Measurements from ENCODE around the gene ADAMTS1.

ADAMTS1 gene

DNA sequence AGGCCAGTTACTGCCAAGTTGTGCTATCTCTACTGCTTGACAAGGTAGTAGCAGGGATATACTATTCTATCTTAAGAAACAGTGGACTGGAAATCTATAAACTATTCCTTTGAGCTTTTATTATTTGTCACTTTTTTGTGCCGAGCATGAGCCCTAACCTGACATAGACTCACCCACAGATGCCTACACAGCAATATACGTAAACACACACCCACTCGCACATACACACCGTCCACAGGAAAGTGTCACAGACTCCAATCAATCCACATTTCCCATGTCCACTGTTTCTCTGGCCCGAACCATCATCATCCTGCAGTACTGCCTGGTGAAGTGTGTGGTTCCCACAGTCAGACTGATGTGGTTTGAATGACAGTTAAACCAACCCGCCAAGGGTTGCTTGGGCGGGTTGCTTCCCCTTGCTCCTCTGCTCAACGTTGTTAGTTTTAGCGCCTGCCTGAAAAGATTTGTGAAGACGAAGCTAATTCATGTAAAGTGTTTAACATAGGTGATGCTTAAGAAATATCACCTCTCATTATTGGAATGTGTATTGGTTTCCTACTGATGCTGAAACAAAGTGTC lies 47.2 kb downstream of the ADAMTS1 start:
- H3K4me3 ChIP-seq (ENCODE audit: low read length), result no peak overlapping the region
- no peak for TF ChIP-seq ZNF274 (IDR thresholded peaks at IDR 0.05; ENCODE audit: low read depth, low read length)

DNA sequence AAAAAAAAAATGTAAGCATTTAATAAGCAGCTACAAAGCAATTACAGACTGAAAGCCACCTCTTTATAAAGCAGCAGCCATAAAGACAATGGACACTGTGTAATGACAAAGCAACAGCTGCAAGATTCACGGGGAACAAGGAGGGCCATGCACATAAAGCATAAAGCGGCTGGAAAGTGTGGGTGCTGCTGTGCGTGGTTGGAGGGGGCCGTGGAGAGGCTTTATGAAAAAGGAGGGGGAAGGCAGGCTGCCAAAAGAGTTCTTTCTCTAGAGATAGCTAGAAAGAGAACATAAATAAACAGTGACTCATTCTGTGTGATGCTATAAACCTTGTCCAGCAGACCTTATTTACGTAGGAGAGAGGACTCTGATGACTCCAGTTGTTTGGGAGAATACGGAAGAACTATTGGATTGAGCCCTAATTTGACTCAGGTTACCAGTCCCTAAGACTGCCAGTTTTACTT lies 49.3 kb downstream of the ADAMTS1 start:
- no peak for TF ChIP-seq ZNF274 (IDR thresholded peaks at IDR 0.05; ENCODE audit: low read depth, low read length)
- no peak overlapping the region for H3K4me3 ChIP-seq (ENCODE audit: low read length)

- H3K4me3 ChIP-seq (ENCODE audit: low read length), result no peak overlapping the region
Observed at GRCh38 chr21:26795412-26795805, 49.8 kb downstream of the ADAMTS1 start.

GRCh38 chr21:26794597-26795411 lies 50.4 kb downstream of the ADAMTS1 start:
- no peak overlapping the region for H3K4me3 ChIP-seq (ENCODE audit: low read length)
- no peak for TF ChIP-seq ZNF274 (IDR thresholded peaks at IDR 0.05; ENCODE audit: low read depth, low read length)

More at GRCh38 chr21:26795412-26795805, 49.8 kb downstream of the ADAMTS1 start:
- TF ChIP-seq ZNF274 (IDR thresholded peaks at IDR 0.05; ENCODE audit: low read depth, low read length), result no peak

DNA sequence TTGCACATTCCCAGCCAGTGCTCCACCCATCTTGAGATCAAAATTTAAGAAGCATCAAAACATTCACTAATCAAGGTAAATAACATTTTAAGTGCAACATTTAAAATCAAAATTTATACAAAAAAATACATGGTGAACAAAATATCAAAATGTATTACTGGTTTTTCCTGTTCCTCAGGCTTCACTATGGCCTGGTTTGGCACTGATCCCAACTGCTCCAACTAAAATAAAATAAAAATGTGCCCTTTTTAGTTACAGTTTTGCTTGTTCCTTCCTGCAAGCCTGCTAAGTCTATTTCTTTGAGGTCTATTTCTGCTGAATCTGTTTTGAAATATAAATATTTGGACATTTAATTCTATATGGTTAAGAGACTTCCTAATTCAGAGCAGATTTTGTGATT lies 54.9 kb downstream of the ADAMTS1 start:
- TF ChIP-seq ZNF274 (IDR thresholded peaks at IDR 0.05; ENCODE audit: low read depth, low read length), result no peak
- no peak overlapping the region for H3K4me3 ChIP-seq (ENCODE audit: low read length)

DNA sequence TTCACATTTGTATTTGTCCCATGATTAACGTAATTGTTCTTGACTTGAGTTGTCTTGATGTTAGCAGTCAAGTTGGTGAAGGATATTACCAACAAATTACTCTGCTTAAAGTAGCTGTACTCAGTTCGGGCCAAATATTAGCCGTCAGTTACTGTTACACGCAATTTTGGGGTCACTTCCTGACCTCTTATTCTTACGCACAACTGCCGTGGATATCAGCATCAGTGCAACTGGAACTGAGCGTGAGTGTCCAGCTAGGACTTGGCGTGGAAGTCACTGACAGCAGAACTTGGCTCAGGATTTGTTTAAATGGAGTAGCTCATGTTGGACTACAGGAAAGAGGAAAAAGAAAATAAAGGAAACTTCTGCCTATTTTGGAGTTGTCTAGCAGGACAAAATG lies 56.4 kb downstream of the ADAMTS1 start:
- H3K4me3 ChIP-seq (ENCODE audit: low read length), result no peak overlapping the region
- TF ChIP-seq ZNF274 (IDR thresholded peaks at IDR 0.05; ENCODE audit: low read depth, low read length), result no peak
